ENCODE measurements around the gene SLC29A3.

SLC29A3 gene

GRCh38 chr10:71325267-71325666 lies 6.2 kb downstream of the SLC29A3 start:
- no peak for DNase-seq

- DNase-seq, result no peak
Observed at GRCh38 chr10:71326464-71326881, 7.4 kb downstream of the SLC29A3 start.

GRCh38 chr10:71330789-71331404 lies 11.8 kb downstream of the SLC29A3 start:
- DNase-seq, result no peak

GRCh38 chr10:71331736-71332135 lies 12.7 kb downstream of the SLC29A3 start:
- no peak for DNase-seq

- DNase-seq, result no peak
Observed at GRCh38 chr10:71332466-71332865, 13.4 kb downstream of the SLC29A3 start.

GRCh38 chr10:71333129-71333887 lies 14.2 kb downstream of the SLC29A3 start:
- no peak for DNase-seq

GRCh38 chr10:71334221-71334791 lies 15.2 kb downstream of the SLC29A3 start:
- DNase-seq, result no peak

- DNase-seq, result no peak
Observed at GRCh38 chr10:71335173-71335708, 16.2 kb downstream of the SLC29A3 start.

- no peak for DNase-seq
Observed at GRCh38 chr10:71336632-71337031, 17.6 kb downstream of the SLC29A3 start.

GRCh38 chr10:71337219-71337701 lies 18.2 kb downstream of the SLC29A3 start:
- no peak for DNase-seq

- DNase-seq, result no peak
Observed at GRCh38 chr10:71338728-71339495, 19.9 kb downstream of the SLC29A3 start.

- DNase-seq, result no peak
Observed at GRCh38 chr10:71339796-71340589, 20.9 kb downstream of the SLC29A3 start.

- DNase-seq, result no peak
Observed at GRCh38 chr10:71342573-71343391, 23.7 kb downstream of the SLC29A3 start.

GRCh38 chr10:71343392-71343773 lies 24.3 kb downstream of the SLC29A3 start:
- no peak for DNase-seq

- no peak for DNase-seq
Observed at GRCh38 chr10:71344154-71344925, 25.3 kb downstream of the SLC29A3 start.

- no peak for DNase-seq
Observed at GRCh38 chr10:71344993-71345480, 26.0 kb downstream of the SLC29A3 start.

GRCh38 chr10:71345694-71346093 lies 26.6 kb downstream of the SLC29A3 start:
- DNase-seq, result no peak

GRCh38 chr10:71346731-71347130 lies 27.7 kb downstream of the SLC29A3 start:
- DNase-seq, result no peak

- DNase-seq, result no peak
Observed at GRCh38 chr10:71347587-71348395, 28.7 kb downstream of the SLC29A3 start.
